ENCODE data around the gene CTDSP1. TPM values are rescaled to one million over a fixed set of nuclear protein-coding genes. Genes with fewer than 3 reads are reported as not detected.
A peak's percentile ranks its signal among the peaks of the same experiment; 100 is the strongest.

CTDSP1 gene
- total RNA-seq, 1 donor from 2014 or later = 96.4 TPM

DNA sequence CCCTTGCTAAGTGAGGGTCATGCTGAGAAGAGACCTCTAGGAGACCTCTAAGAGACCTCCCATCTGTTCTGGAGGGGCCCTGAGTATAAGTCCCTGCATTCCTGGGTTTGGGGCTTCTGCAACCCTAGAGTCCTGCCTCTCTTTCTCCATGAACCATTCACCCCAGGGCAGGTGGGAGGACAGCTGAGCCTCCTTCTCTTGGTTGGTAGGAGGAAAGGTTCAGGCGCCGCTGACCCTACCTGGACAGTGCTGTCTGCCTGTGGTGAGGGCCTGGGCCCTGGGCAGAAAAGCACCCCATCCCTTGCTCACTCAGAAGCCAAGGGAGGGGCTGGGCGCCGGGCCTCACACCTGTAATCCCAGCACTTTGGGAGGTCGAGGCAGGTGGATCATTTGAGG lies 18.7 kb downstream of the CTDSP1 start:
- H3K9me3 Mint-ChIP-seq = no peaks in the 10 kb centered on the region
- H3K27ac Mint-ChIP-seq = no peak overlapping the region
- no peaks in the 10 kb centered on the region for H3K36me3 Mint-ChIP-seq
- no peaks in the 10 kb centered on the region for H3K27me3 Mint-ChIP-seq
- TF ChIP-seq CTCF (conservative IDR thresholded peaks at IDR 0.05) = no peak
- peaks cover 3% of the 10 kb centered on the region for H3K4me1 Mint-ChIP-seq (ENCODE audit: unreplicated experiment)
- no peak overlapping the region for H3K4me3 Mint-ChIP-seq
- no peak for DNase-seq (ENCODE audit: extremely low spot score, unreplicated experiment)

- H3K27ac Mint-ChIP-seq = peak within 1 kb of the TSS; percentile 48
- TF ChIP-seq CTCF (conservative IDR thresholded peaks at IDR 0.05) = no peak
- H3K4me3 Mint-ChIP-seq = peak within 1 kb of the TSS; percentile 78
- DNase-seq (ENCODE audit: extremely low spot score, unreplicated experiment) = no peak
- no peaks in the 10 kb centered on the region for H3K9me3 Mint-ChIP-seq
- H3K36me3 Mint-ChIP-seq = no peaks in the 10 kb centered on the region
- H3K27me3 Mint-ChIP-seq = no peaks in the 10 kb centered on the region
- peaks cover 3% of the 10 kb centered on the region for H3K4me1 Mint-ChIP-seq (ENCODE audit: unreplicated experiment)
Measured at GRCh38 chr2:218418717-218419458, 19.2 kb downstream of the CTDSP1 start, which contains the start of gene VIL1. Gene VIL1 (plus strand): TSS chr2:218419123. CDS start chr2:218423779, 4,656 bp downstream.

GRCh38 chr2:218419630-218420216 lies 20.1 kb downstream of the CTDSP1 start:
- peak overlapping the region; percentile 78 for H3K4me3 Mint-ChIP-seq
- no peaks in the 10 kb centered on the region for H3K9me3 Mint-ChIP-seq
- peaks cover 3% of the 10 kb centered on the region for H3K4me1 Mint-ChIP-seq (ENCODE audit: unreplicated experiment)
- no peaks in the 10 kb centered on the region for H3K36me3 Mint-ChIP-seq
- peak overlapping the region; percentile 48 for H3K27ac Mint-ChIP-seq
- DNase-seq (ENCODE audit: extremely low spot score, unreplicated experiment) = no peak
- no peak for TF ChIP-seq CTCF (conservative IDR thresholded peaks at IDR 0.05)
- no peaks in the 10 kb centered on the region for H3K27me3 Mint-ChIP-seq

GRCh38 chr2:218421027-218421426 lies 21.4 kb downstream of the CTDSP1 start:
- no peak for TF ChIP-seq CTCF (conservative IDR thresholded peaks at IDR 0.05)
- peak overlapping the region; percentile 33 for H3K4me3 Mint-ChIP-seq
- H3K27ac Mint-ChIP-seq = peak overlapping the region; percentile 13
- no peaks in the 10 kb centered on the region for H3K9me3 Mint-ChIP-seq
- H3K36me3 Mint-ChIP-seq = no peaks in the 10 kb centered on the region
- no peaks in the 10 kb centered on the region for H3K27me3 Mint-ChIP-seq
- no peak for DNase-seq (ENCODE audit: extremely low spot score, unreplicated experiment)
- peaks cover 3% of the 10 kb centered on the region for H3K4me1 Mint-ChIP-seq (ENCODE audit: unreplicated experiment)

- no peaks in the 10 kb centered on the region for H3K27me3 Mint-ChIP-seq
- H3K4me1 Mint-ChIP-seq (ENCODE audit: unreplicated experiment) = no peaks in the 10 kb centered on the region
- H3K9me3 Mint-ChIP-seq = no peaks in the 10 kb centered on the region
- TF ChIP-seq CTCF (conservative IDR thresholded peaks at IDR 0.05) = no peak
- peak overlapping the region; percentile 57 for H3K27ac Mint-ChIP-seq
- DNase-seq (ENCODE audit: extremely low spot score, unreplicated experiment) = no peak
- no peaks in the 10 kb centered on the region for H3K36me3 Mint-ChIP-seq
- no peak overlapping the region for H3K4me3 Mint-ChIP-seq
Measured at GRCh38 chr2:218422403-218423086, 22.9 kb downstream of the CTDSP1 start.
